HepG2 (cell line): ENCODE results near the gene EPB41. TPM values are rescaled to one million over a fixed set of nuclear protein-coding genes. Genes with fewer than 3 reads are reported as not detected.

Source experiments
- DR1 ChIP-seq: sonication (generic); formaldehyde crosslinking; IDR thresholded peaks from 2 replicates; pipeline ENCODE4 v1.8.0; 2021; ENCODE audit warnings: mild to moderate bottlenecking, missing genetic modification reagents, inconsistent platforms
- GABPB1 ChIP-seq: IDR thresholded peaks from 2 replicates; pipeline ENCODE4 v1.6.1; 2016; ENCODE audit warnings: mild to moderate bottlenecking, missing genetic modification reagents, moderate library complexity, missing compliant biosample characterization
- HNRNPLL ChIP-seq: fragments of 200-400 bp; formaldehyde crosslinking; IDR thresholded peaks from 2 replicates; pipeline ENCODE4 v1.6.1; 2017; ENCODE audit warnings: mild to moderate bottlenecking, low read depth, low read length; ENCODE audit not compliant: poor library complexity, severe bottlenecking
- KMT2B ChIP-seq: IDR thresholded peaks from 2 replicates; pipeline ENCODE4 v1.6.1; 2016; ENCODE audit warnings: missing genetic modification reagents, missing compliant biosample characterization
- PLRG1 ChIP-seq: fragments of 450-650 bp; conservative IDR thresholded peaks from 2 replicates; pipeline ENCODE4 v1.6.1; 2016
- PTBP1 ChIP-seq: fragments of 200-400 bp; formaldehyde crosslinking; IDR thresholded peaks from 2 replicates; pipeline ENCODE4 v1.6.1; 2018; ENCODE audit warnings: low read length, low read depth; ENCODE audit not compliant: poor library complexity, severe bottlenecking
- RBM39 ChIP-seq: fragments of 200-400 bp; formaldehyde crosslinking; IDR thresholded peaks from one replicate; pipeline ENCODE4 v1.6.1; 2018; ENCODE audit warnings: antibody characterized with exemption, mild to moderate bottlenecking, low read depth, low read length; ENCODE audit not compliant: poor library complexity, severe bottlenecking
- SNRNP70 ChIP-seq: fragments of 200-400 bp; formaldehyde crosslinking; IDR thresholded peaks from 2 replicates; pipeline ENCODE4 v1.6.1; 2017; ENCODE audit warnings: mild to moderate bottlenecking, low read depth, low read length, moderate library complexity
- SP1 ChIP-seq, 2 experiments: fragments of 450-650 bp in 1 of 2; sonication (generic) in 1 of 2; formaldehyde crosslinking in 1 of 2; IDR thresholded peaks; 2 replicates each; pipeline versions ENCODE4 v1.4.0 to v1.6.1; 2016 to 2020; ENCODE audit warnings: missing genetic modification reagents in 1 of 2
- YEATS4 ChIP-seq: sonication (generic); formaldehyde crosslinking; IDR thresholded peaks from 2 replicates; pipeline ENCODE4 v1.4.0; 2020; ENCODE audit warnings: missing genetic modification reagents, borderline replicate concordance
- ZBTB7A ChIP-seq: sonication (generic); formaldehyde crosslinking; IDR thresholded peaks from 2 replicates; pipeline ENCODE4 v1.8.0; 2022; ENCODE audit warnings: mild to moderate bottlenecking, missing genetic modification reagents
- ZNF44 ChIP-seq: sonication (generic); formaldehyde crosslinking; IDR thresholded peaks from 2 replicates; pipeline ENCODE4 v1.5.1; 2020; ENCODE audit warnings: mild to moderate bottlenecking, missing genetic modification reagents
- ZNF75D ChIP-seq: sonication (generic); formaldehyde crosslinking; IDR thresholded peaks from 2 replicates; pipeline ENCODE4 v1.8.1; 2023; ENCODE audit warnings: missing genetic modification reagents, mild to moderate bottlenecking, borderline replicate concordance
- ZNF83 ChIP-seq: sonication (generic); formaldehyde crosslinking; IDR thresholded peaks from 2 replicates; pipeline ENCODE4 v1.4.0; 2020; ENCODE audit warnings: missing genetic modification reagents, mild to moderate bottlenecking, borderline replicate concordance
- polyA plus RNA-seq, 8 experiments: library from polyadenylated mRNA; depleted of rRNA in 3 of 8; stranded (reverse) in 7 of 8; unstranded in 1 of 8; fragments of >200 nt; fragmentation: Illumina TruSeq in 4 of 8; extraction: Trizol in 4 of 8; gene quantifications; 2 replicates each; pipeline versions ENCODE4 v1.2.1 to v1.2.3, GENCODE V29; 2011 to 2016; ENCODE audit warnings: low read depth in 4 of 8, missing spikeins in 1 of 8, mixed read lengths in 1 of 8; ENCODE audit not compliant: insufficient read depth in 1 of 8
- total RNA-seq, 5 experiments: library from RNA; depleted of rRNA; stranded (reverse); fragments of >200 nt; fragmentation: Illumina TruSeq; extraction: Trizol; gene quantifications; 2 replicates each; pipeline ENCODE4 v1.2.3, GENCODE V29; 2016; ENCODE audit warnings: low read depth in 1 of 5
- TF ChIP-seq, protein P1 (sequence below): sonication (generic); formaldehyde crosslinking; IDR thresholded peaks from 2 replicates; pipeline ENCODE4 v1.5.1; 2020; ENCODE audit warnings: mild to moderate bottlenecking, missing genetic modification reagents, borderline replicate concordance
- TF ChIP-seq, protein P2 (sequence below): sonication (generic); formaldehyde crosslinking; IDR thresholded peaks from 2 replicates; pipeline ENCODE4 v1.4.0; 2020; ENCODE audit warnings: missing genetic modification reagents
- TF ChIP-seq, protein P3 (sequence below): sonication (generic); formaldehyde crosslinking; IDR thresholded peaks from 2 replicates; pipeline ENCODE4 v1.4.0; 2020; ENCODE audit warnings: missing genetic modification reagents, borderline replicate concordance
- TF ChIP-seq, protein P4 (sequence below): sonication (generic); formaldehyde crosslinking; conservative IDR thresholded peaks from 2 replicates; pipeline ENCODE4 v1.8.0; 2022; ENCODE audit warnings: low read depth, missing genetic modification reagents
- TF ChIP-seq, protein P5 (sequence below): sonication (generic); formaldehyde crosslinking; IDR thresholded peaks from 2 replicates; pipeline ENCODE4 v1.4.0; 2020; ENCODE audit warnings: missing genetic modification reagents

EPB41 gene
- total and polyA plus RNA-seq, 2 of the 13 experiments (the other 11 are each of a cell fraction or from before 2014, with no cell fraction given): 34.5 to 46.7 TPM

DNA sequence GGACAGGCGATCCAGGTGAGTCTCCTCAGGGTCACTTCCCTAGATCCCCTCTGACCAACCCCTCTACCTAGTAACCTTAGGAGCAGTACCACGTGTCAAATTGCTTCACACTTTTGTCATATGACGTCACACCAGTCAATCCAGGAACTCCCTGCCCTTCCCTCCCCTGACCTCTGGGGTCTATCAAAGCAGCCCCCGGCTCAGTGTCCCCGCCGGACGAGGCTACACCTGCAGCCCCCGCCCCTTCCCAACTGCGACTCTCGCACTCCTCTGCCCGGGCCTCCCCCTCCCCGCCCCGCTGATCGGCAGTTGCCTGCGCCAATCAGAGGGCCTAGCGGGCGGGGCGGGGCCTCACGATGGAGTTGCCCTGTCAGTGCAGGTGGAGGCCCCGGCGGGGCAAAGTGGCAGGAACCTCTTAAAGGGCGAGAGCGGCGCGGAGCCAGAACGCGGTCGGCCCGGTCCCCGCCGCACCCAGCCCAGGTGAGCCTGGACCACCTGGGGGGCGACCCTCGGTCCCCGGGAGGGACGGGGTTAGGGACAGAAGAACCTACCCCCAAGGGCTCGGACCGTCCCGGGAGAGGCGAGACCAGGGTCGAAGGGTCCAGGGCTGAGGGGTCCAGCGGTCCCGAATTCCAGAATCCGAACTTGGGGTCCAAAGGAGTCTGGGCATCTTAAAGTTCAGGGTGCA lies 27.5 kb upstream of the EPB41 start (continued):
- TF ChIP-seq, protein P1, sequence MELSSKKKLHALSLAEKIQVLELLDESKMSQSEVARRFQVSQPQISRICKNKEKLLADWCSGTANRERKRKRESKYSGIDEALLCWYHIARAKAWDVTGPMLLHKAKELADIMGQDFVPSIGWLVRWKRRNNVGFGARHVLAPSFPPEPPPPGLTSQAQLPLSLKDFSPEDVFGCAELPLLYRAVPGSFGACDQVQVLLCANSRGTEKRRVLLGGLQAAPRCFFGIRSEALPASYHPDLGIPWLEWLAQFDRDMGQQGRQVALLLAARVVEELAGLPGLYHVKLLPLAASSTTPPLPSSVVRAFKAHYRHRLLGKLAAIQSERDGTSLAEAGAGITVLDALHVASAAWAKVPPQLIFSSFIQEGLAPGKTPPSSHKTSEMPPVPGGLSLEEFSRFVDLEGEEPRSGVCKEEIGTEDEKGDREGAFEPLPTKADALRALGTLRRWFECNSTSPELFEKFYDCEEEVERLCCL (CRISPR knock-in tag): no peak
- TF ChIP-seq SNRNP70: no peak
- TF ChIP-seq PLRG1: no peak
- TF ChIP-seq DR1: peak; percentile 66
- peak; percentile 78 for TF ChIP-seq RBM39
- no peak for TF ChIP-seq ZNF83 (CRISPR knock-in tag)
- no peak for TF ChIP-seq ZNF44 (CRISPR knock-in tag)
- no peak for TF ChIP-seq PTBP1
- TF ChIP-seq, protein P2, sequence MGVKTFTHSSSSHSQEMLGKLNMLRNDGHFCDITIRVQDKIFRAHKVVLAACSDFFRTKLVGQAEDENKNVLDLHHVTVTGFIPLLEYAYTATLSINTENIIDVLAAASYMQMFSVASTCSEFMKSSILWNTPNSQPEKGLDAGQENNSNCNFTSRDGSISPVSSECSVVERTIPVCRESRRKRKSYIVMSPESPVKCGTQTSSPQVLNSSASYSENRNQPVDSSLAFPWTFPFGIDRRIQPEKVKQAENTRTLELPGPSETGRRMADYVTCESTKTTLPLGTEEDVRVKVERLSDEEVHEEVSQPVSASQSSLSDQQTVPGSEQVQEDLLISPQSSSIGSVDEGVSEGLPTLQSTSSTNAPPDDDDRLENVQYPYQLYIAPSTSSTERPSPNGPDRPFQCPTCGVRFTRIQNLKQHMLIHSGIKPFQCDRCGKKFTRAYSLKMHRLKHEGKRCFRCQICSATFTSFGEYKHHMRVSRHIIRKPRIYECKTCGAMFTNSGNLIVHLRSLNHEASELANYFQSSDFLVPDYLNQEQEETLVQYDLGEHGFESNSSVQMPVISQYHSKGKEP (CRISPR knock-in tag): 0 out of 2 replicates have a peak, but pooled peaks have one; percentile 33
- TF ChIP-seq, protein P3, sequence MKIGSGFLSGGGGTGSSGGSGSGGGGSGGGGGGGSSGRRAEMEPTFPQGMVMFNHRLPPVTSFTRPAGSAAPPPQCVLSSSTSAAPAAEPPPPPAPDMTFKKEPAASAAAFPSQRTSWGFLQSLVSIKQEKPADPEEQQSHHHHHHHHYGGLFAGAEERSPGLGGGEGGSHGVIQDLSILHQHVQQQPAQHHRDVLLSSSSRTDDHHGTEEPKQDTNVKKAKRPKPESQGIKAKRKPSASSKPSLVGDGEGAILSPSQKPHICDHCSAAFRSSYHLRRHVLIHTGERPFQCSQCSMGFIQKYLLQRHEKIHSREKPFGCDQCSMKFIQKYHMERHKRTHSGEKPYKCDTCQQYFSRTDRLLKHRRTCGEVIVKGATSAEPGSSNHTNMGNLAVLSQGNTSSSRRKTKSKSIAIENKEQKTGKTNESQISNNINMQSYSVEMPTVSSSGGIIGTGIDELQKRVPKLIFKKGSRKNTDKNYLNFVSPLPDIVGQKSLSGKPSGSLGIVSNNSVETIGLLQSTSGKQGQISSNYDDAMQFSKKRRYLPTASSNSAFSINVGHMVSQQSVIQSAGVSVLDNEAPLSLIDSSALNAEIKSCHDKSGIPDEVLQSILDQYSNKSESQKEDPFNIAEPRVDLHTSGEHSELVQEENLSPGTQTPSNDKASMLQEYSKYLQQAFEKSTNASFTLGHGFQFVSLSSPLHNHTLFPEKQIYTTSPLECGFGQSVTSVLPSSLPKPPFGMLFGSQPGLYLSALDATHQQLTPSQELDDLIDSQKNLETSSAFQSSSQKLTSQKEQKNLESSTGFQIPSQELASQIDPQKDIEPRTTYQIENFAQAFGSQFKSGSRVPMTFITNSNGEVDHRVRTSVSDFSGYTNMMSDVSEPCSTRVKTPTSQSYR (CRISPR knock-in tag): no peak
- TF ChIP-seq KMT2B (CRISPR knock-in tag): peak; percentile 62; the same call in 1 of the 2 replicates
- TF ChIP-seq GABPB1 (CRISPR knock-in tag): peak; percentile 81
- TF ChIP-seq ZNF75D (CRISPR knock-in tag): no peak
- TF ChIP-seq, protein P4, sequence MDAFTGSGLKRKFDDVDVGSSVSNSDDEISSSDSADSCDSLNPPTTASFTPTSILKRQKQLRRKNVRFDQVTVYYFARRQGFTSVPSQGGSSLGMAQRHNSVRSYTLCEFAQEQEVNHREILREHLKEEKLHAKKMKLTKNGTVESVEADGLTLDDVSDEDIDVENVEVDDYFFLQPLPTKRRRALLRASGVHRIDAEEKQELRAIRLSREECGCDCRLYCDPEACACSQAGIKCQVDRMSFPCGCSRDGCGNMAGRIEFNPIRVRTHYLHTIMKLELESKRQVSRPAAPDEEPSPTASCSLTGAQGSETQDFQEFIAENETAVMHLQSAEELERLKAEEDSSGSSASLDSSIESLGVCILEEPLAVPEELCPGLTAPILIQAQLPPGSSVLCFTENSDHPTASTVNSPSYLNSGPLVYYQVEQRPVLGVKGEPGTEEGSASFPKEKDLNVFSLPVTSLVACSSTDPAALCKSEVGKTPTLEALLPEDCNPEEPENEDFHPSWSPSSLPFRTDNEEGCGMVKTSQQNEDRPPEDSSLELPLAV (CRISPR knock-in tag): no peak
- TF ChIP-seq YEATS4 (CRISPR knock-in tag): peak; percentile 39; the same call in 1 of the 2 replicates
- 0 out of 2 replicates have a peak, but pooled peaks have one; percentile 36 for TF ChIP-seq ZBTB7A (CRISPR knock-in tag)
- TF ChIP-seq, protein P5, sequence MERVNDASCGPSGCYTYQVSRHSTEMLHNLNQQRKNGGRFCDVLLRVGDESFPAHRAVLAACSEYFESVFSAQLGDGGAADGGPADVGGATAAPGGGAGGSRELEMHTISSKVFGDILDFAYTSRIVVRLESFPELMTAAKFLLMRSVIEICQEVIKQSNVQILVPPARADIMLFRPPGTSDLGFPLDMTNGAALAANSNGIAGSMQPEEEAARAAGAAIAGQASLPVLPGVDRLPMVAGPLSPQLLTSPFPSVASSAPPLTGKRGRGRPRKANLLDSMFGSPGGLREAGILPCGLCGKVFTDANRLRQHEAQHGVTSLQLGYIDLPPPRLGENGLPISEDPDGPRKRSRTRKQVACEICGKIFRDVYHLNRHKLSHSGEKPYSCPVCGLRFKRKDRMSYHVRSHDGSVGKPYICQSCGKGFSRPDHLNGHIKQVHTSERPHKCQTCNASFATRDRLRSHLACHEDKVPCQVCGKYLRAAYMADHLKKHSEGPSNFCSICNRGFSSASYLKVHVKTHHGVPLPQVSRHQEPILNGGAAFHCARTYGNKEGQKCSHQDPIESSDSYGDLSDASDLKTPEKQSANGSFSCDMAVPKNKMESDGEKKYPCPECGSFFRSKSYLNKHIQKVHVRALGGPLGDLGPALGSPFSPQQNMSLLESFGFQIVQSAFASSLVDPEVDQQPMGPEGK (CRISPR knock-in tag): peak; percentile 69
- TF ChIP-seq SP1 (IDR thresholded peaks at IDR 0.05): no peak
- peak; percentile 73 for TF ChIP-seq SP1 (CRISPR knock-in tag; IDR thresholded peaks at IDR 0.05)
- peak; percentile 50 for TF ChIP-seq HNRNPLL
